ENCODE data around the gene FOXL3.

FOXL3 gene

DNA sequence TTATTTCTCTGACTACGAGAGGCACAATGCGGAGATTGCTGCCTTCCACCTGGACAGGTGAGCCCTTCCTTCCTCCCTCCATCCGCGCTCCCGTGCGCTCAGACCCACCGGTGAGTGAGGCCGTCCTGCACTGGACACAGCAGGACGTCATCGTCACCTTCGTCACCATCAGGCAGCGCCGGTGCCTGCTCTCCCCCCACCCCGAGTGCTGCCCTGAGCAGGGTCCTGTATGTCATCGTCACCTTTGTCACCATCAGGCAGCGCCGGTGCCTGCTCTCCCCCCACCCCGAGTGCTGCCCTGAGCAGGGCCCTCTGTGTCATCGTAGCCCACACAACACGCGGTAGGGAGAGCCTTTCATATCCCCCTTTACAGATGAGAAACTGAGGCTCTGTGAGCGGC, 43.5 kb upstream of the FOXL3 start:
- in situ Hi-C loops (cut with HindIII; ENCODE audit: low sequenced_read_pairs), result no loop called here
- TF ChIP-seq, protein P1, sequence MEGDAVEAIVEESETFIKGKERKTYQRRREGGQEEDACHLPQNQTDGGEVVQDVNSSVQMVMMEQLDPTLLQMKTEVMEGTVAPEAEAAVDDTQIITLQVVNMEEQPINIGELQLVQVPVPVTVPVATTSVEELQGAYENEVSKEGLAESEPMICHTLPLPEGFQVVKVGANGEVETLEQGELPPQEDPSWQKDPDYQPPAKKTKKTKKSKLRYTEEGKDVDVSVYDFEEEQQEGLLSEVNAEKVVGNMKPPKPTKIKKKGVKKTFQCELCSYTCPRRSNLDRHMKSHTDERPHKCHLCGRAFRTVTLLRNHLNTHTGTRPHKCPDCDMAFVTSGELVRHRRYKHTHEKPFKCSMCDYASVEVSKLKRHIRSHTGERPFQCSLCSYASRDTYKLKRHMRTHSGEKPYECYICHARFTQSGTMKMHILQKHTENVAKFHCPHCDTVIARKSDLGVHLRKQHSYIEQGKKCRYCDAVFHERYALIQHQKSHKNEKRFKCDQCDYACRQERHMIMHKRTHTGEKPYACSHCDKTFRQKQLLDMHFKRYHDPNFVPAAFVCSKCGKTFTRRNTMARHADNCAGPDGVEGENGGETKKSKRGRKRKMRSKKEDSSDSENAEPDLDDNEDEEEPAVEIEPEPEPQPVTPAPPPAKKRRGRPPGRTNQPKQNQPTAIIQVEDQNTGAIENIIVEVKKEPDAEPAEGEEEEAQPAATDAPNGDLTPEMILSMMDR (IDR thresholded peaks at IDR 0.05; ENCODE audit: low read depth, low read length), result no peak
- no peak for DNase-seq (ENCODE audit: low read depth, low spot score)
- no peak overlapping the region for H3K4me3 ChIP-seq (ENCODE audit: low read depth, low read length)

DNA sequence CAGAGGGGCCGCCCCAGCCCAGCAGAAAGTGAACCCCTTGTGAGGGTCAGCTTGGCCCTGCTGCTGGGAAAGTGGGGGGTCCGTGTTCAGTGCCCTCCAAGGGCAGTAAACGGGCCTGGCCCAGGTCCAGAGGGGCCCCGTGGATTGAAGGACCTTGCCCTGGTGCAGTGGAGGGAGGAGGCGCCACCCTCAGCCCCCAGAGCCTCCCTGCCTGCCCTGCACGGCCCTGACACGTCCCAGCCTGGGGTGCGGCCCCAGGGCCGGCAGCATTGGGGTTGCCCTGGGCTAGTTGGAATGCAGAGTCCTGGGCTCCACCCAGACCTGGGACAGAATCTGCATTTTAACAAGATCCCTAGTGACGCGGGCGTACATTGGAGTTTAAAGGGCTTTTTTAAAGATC, 42.8 kb upstream of the FOXL3 start:
- in situ Hi-C loops (cut with HindIII; ENCODE audit: low sequenced_read_pairs), result no loop called here
- H3K4me3 ChIP-seq (ENCODE audit: low read depth, low read length), result no peak overlapping the region
- TF ChIP-seq, protein P1 (IDR thresholded peaks at IDR 0.05; ENCODE audit: low read depth, low read length), result no peak
- no peak for DNase-seq (ENCODE audit: low read depth, low spot score)

DNA sequence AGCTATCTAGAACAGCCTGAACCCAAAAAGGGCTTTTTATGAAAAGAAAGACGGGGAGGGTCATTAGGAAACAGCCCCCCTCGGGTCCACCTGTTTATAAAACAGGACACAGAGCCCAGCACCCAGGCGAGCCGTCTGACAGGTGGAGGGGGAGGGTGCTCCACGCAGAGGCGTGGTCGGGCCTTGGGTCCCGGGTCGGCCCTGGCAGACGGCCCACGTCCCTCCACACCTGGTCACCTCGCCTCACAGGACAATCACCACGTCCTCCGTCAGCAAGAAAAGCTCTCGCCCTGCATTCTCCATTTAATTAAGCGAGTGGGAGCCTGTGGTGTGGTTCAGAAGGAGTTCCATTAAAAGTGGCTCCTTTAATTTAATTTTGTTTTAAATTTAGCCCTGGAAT, 42.3 kb upstream of the FOXL3 start:
- no peak for DNase-seq (ENCODE audit: low read depth, low spot score)
- in situ Hi-C loops (cut with HindIII; ENCODE audit: low sequenced_read_pairs), result no loop called here
- TF ChIP-seq, protein P1 (IDR thresholded peaks at IDR 0.05; ENCODE audit: low read depth, low read length), result no peak
- no peak overlapping the region for H3K4me3 ChIP-seq (ENCODE audit: low read depth, low read length)

DNA sequence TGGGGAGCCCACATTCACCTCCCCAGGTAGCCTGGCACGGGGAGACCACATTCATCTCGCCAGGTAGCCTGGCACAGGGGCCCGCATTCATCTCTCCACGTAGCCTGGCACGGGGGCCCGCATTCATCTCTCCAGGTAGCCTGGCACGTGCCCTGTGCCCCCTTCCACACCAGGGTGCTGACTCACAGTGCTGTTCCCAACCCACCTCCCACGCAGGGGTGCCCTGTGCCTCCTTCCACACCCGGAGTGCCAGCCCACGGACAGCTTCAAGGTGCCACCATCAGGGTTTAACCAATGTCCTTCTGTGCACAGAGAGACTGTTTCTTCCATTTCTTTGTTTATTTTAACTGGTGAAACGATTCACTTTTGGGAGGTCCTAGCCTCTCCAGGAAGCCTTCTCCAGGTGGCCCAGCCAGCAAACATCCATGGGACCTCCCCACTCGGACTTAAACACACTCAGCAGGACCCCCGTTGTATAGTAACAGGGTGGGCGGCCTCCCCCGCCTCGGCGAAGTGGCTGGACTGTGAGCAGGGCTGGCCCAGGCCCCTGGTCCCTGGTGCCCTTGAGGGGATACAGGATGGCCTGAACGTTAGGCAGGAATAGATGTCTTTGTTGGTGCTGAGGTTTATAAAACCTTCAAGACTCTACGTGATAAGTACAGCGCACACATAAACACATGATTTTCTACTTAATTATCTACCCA, 41.1 kb upstream of the FOXL3 start:
- TF ChIP-seq, protein P1 (IDR thresholded peaks at IDR 0.05; ENCODE audit: low read depth, low read length), result no peak

DNA sequence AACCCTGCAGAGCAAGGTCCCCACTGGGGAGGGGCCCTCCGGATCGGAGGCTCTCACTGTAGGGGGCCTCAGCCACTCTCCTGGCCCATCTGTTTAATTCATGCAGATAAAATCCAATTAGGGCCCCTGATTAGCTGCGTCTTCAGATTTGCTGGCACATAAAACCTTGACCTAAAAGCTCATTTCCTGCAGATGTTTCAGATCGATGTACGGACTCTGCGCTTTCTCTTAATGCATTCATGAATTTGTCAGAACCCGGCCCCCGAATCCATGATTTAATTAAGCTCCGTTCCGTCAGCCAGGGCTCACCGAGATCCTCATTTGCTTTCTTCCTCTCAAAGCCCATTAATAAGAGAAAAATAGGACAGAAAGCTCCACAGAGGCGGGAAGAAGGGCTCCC, 40.0 kb upstream of the FOXL3 start:
- in situ Hi-C loops (cut with HindIII; ENCODE audit: low sequenced_read_pairs), result no loop called here
- DNase-seq (ENCODE audit: low read depth, low spot score), result no peak

More for the DNA sequence above, 41.1 kb upstream of the FOXL3 start:
- no peak overlapping the region for H3K4me3 ChIP-seq (ENCODE audit: low read depth, low read length)
- in situ Hi-C loops (cut with HindIII; ENCODE audit: low sequenced_read_pairs), result no loop called here
- no peak for DNase-seq (ENCODE audit: low read depth, low spot score)

DNA sequence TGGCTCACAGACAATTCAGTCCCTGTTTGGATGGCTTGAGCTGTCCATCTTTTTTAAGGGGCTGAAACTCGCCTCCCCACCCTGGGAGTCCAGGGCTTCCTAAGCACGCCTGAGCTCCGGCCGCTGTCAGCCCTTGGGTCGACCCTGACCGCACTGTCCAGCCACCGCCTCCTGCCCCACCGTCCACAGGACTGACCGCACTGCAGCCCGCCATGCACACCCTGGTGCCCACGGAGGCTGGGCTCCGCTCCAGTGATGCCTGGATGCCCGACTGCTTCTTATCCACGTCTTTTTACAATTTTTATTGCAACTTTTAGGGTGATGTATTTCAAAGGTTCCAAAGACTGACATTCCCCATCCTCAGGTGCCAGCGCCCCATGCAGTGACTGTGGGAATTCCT, 39.4 kb upstream of the FOXL3 start:
- TF ChIP-seq, protein P1 (IDR thresholded peaks at IDR 0.05; ENCODE audit: low read depth, low read length), result no peak
- no peak for DNase-seq (ENCODE audit: low read depth, low spot score)
- H3K4me3 ChIP-seq (ENCODE audit: low read depth, low read length), result no peak overlapping the region
- in situ Hi-C loops (cut with HindIII; ENCODE audit: low sequenced_read_pairs), result no loop called here

More for the DNA sequence above, 40.0 kb upstream of the FOXL3 start:
- TF ChIP-seq, protein P1 (IDR thresholded peaks at IDR 0.05; ENCODE audit: low read depth, low read length), result no peak
- no peak overlapping the region for H3K4me3 ChIP-seq (ENCODE audit: low read depth, low read length)

Measured in astrocyte of the spinal cord (primary cell).